BE2C (cell line): ENCODE measurements around the gene OR2B6. TPM values are rescaled to one million over a fixed set of nuclear protein-coding genes. Genes with fewer than 3 reads are reported as not detected.
"Not testable (repeated sequence)": the region's sequence is repeated elsewhere in the genome, so short reads cannot be mapped to it uniquely, and the experiment has no call there.

Experiments used
- DNase-seq: peaks from one replicate; pipeline ENCODE4 v3.0.0-alpha.2; 2020
- H3K27me3 ChIP-seq: fragments of 250-450 bp; sonication (Bioruptor Pico); 2 replicates; pipeline ENCODE4 v1.5.1; 2020; ENCODE audit warnings: mild to moderate bottlenecking
- H3K36me3 ChIP-seq: fragments of 250-450 bp; sonication (Bioruptor Pico); 2 replicates; pipeline ENCODE4 v1.5.1; 2020; ENCODE audit warnings: mild to moderate bottlenecking
- H3K4me1 ChIP-seq: fragments of 250-450 bp; sonication (Bioruptor Pico); 2 replicates; pipeline ENCODE4 v1.5.1; 2020
- H3K4me3 ChIP-seq: 2 replicates; pipeline ENCODE4 v1.5.1; 2011; ENCODE audit warnings: low read depth, low read length
- H3K9me3 ChIP-seq: fragments of 250-450 bp; sonication (Bioruptor Pico); 2 replicates; pipeline ENCODE4 v1.5.1; 2020
- polyA plus RNA-seq: library from polyadenylated mRNA; unstranded; fragments of >200 nt; gene quantifications from one replicate; pipeline ENCODE4 v1.2.1, GENCODE V29; 2012; ENCODE audit warnings: low read depth, missing spikeins; ENCODE audit not compliant: insufficient read length, insufficient read depth
- TF ChIP-seq, protein P1 (sequence below): IDR thresholded peaks from 2 replicates; pipeline ENCODE4 v1.5.1; 2012; ENCODE audit warnings: mild to moderate bottlenecking, low read depth, low read length

OR2B6 gene
- not detected for polyA plus RNA-seq

DNA sequence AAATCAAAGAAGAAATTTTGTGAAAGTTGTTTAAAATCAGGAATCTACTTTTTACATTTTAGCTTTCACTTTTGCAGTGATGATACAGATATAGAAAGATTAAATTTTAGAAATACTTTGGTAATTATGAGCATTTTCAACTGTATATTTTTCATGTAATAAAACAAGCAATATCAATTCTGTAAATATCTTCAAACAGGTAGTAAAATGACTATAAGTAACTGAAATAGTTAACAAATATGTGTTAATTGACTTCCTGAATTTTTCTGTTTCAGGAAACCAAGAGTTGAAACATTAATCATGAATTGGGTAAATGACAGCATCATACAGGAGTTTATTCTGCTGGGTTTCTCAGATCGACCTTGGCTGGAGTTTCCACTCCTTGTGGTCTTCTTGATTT lies at the start of gene OR2B6:
TSS of gene OR2B6 (plus strand) at position 301 of the 400 bp plus-strand sequence. CDS start at position 301, 0 bp downstream.
- TF ChIP-seq, protein P1, sequence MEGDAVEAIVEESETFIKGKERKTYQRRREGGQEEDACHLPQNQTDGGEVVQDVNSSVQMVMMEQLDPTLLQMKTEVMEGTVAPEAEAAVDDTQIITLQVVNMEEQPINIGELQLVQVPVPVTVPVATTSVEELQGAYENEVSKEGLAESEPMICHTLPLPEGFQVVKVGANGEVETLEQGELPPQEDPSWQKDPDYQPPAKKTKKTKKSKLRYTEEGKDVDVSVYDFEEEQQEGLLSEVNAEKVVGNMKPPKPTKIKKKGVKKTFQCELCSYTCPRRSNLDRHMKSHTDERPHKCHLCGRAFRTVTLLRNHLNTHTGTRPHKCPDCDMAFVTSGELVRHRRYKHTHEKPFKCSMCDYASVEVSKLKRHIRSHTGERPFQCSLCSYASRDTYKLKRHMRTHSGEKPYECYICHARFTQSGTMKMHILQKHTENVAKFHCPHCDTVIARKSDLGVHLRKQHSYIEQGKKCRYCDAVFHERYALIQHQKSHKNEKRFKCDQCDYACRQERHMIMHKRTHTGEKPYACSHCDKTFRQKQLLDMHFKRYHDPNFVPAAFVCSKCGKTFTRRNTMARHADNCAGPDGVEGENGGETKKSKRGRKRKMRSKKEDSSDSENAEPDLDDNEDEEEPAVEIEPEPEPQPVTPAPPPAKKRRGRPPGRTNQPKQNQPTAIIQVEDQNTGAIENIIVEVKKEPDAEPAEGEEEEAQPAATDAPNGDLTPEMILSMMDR: no peak
- peaks cover 28% of the 10 kb centered on the region for H3K27me3 ChIP-seq
- DNase-seq: no peak
- H3K4me3 ChIP-seq: no peak within 1 kb of the TSS
- H3K36me3 ChIP-seq: no peaks in the 10 kb centered on the region
- H3K4me1 ChIP-seq: no peaks in the 10 kb centered on the region
- H3K9me3 ChIP-seq: no peaks in the 10 kb centered on the region

DNA sequence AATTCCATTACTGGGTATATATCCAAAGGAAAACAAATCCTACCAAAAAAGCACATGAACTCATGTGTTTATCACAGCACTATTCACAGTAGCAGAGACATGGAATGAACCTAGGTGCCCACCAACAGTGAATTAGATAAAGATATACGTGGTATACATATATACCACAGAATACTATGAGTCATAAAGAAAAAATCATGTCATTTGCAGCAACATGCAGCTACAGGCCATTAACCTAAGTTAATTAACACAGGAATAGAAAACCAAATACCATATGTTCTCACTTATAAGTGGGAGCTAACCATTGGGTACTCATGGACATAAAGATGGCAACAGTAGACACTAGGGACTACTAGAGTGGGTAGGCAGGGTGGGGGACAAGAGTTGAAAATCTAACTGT lies 49.0 kb upstream of the OR2B6 start:
- Histone ChIP-seq H3K4me1 (no peaks in the 10 kb centered on the region), H3K9me3 (no peaks in the 10 kb centered on the region), H3K27me3 (no peaks in the 10 kb centered on the region; the same call in 1 of the 2 replicates), H3K36me3 (no peaks in the 10 kb centered on the region), H3K4me3 (no peak overlapping the region)
- TF ChIP-seq, protein P1: no peak
- no peak for DNase-seq

DNA sequence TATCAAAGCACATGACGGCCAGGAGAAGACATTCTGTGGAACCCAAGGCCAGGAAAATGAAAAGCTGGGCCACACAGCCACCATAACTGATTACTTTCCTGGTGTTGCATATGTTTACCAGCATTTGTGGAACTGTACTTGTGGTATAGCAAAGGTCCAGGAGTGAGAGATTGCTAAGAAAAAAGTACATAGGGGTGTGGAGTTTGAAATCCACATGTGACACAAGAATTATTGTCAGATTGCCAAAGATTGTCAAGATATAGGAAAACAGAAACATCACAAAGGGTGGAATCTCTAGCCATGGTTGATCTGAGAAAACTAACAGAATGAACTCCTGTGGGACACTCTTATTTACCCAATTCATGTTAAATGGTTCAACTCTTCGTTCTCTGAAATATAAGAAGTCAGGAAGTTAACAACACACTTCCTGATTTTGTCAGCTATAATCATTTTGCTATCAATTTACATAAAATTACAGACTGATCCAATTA lies 45.0 kb upstream of the OR2B6 start, which contains the start of gene OR2B2:
TSS of gene OR2B2 (minus strand) at position 441 of the 491 bp plus-strand sequence. CDS start at position 364, 77 bp downstream.
- no peak for DNase-seq
- Histone ChIP-seq H3K9me3 (no peaks in the 10 kb centered on the region), H3K27me3 (peaks cover 13% of the 10 kb centered on the region), H3K4me1 (no peaks in the 10 kb centered on the region), H3K36me3 (no peaks in the 10 kb centered on the region), H3K4me3 (no peak within 1 kb of the TSS)
- TF ChIP-seq, protein P1: no peak

DNA sequence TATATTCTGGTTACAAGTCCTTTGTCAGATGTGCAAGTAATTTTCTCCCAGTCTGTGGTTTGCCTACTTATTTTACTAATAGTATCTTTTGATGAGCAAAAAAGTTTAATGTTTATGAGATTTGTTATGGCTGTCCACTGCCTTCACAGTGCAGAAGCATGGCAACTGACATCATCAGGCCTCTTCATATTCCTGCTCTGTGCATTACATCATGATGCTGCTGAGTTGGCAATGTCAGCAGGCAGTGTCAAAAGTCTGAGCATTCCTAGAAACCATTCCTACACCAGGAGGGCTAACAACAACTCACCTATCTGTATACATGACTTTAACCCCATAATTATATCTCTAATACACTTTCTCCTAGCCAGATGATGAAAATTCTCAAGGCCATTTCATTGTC lies 34.1 kb upstream of the OR2B6 start:
- peaks cover 13% of the 10 kb centered on the region; the same call in 1 of the 2 replicates for H3K27me3 ChIP-seq
- no peak for DNase-seq
- H3K9me3 ChIP-seq: no peaks in the 10 kb centered on the region
- H3K36me3 ChIP-seq: no peaks in the 10 kb centered on the region
- H3K4me1 ChIP-seq: no peaks in the 10 kb centered on the region
- TF ChIP-seq, protein P1: no peak
- no peak overlapping the region for H3K4me3 ChIP-seq

GRCh38 chr6:27924179-27924578 lies 32.9 kb upstream of the OR2B6 start:
- TF ChIP-seq, protein P1: no peak
- DNase-seq: no peak
- Histone ChIP-seq H3K4me1 (no peaks in the 10 kb centered on the region), H3K36me3 (no peaks in the 10 kb centered on the region), H3K4me3 (no peak overlapping the region), H3K27me3 (peaks cover 8% of the 10 kb centered on the region; the same call in 1 of the 2 replicates), H3K9me3 (no peaks in the 10 kb centered on the region)

- H3K9me3 ChIP-seq, H3K27me3 ChIP-seq, H3K36me3 ChIP-seq, H3K4me3 ChIP-seq, DNase-seq, H3K4me1 ChIP-seq: not testable (repeated sequence)
Measured at GRCh38 chr6:27928041-27928440, 29.0 kb upstream of the OR2B6 start.

DNA sequence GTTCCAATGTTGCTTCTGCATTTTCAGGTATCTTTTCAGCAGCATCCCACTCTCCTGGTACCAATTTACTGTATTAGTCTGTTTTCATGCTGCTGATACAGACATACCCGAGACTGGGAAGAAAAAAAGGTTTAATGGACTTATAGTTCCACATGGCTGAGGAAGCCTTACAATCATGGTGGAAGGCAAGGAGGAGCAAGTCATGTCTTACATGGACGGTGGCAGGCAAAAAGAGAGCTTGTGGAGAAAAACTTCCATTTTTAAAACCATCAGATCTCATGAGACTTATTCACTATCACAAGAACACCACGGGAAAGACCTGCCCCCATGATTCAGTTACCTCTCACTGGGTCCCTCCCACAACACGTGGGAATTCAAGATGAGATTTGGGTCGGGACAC lies 27.1 kb upstream of the OR2B6 start:
- DNase-seq, H3K27me3 ChIP-seq, H3K4me1 ChIP-seq, H3K9me3 ChIP-seq, H3K36me3 ChIP-seq, H3K4me3 ChIP-seq: not testable (repeated sequence)
